Left kidney (tissue), 2 donors: ENCODE results near the gene IL4I1. TPM values are rescaled to one million over a fixed set of nuclear protein-coding genes. Genes with fewer than 3 reads are reported as not detected.

Experiments
- DNase-seq: peaks from one replicate; pipeline ENCODE4 v3.0.0-alpha.2; 2013
- polyA plus RNA-seq: library from polyadenylated mRNA; unstranded; fragments of 120-200 nt; gene quantifications from one replicate; pipeline ENCODE4 v1.2.1, GENCODE V29; 2013; ENCODE audit not compliant: insufficient read length

IL4I1 gene
- polyA plus RNA-seq, 1 donor, result 2.7 TPM

GRCh38 chr19:49879243-49879963 lies 17.3 kb downstream of the IL4I1 start:
- DNase-seq, result no peak

- DNase-seq, result no peak
Measured at GRCh38 chr19:49878744-49879070, 18.0 kb downstream of the IL4I1 start.

- DNase-seq, result peak; percentile 98
Measured at GRCh38 chr19:49877879-49878743, 18.6 kb downstream of the IL4I1 start.

GRCh38 chr19:49877020-49877878 lies 19.4 kb downstream of the IL4I1 start, which contains the start of the genes AKT1S1 and TBC1D17:
AKT1S1 (minus strand) TSS chr19:49877355; CDS start chr19:49873295, 4,060 bp downstream.
TBC1D17 (plus strand) TSS chr19:49877702; CDS start chr19:49877724, 22 bp downstream.
- DNase-seq, result peak; percentile 100

- peak; percentile 98 for DNase-seq
Measured at GRCh38 chr19:49876422-49877019, 20.2 kb downstream of the IL4I1 start.

- DNase-seq, result no peak
Measured at GRCh38 chr19:49875857-49876421, 20.7 kb downstream of the IL4I1 start.

- DNase-seq, result no peak
Measured at GRCh38 chr19:49875177-49875576, 21.5 kb downstream of the IL4I1 start.

- no peak for DNase-seq
Measured at GRCh38 chr19:49874503-49875157, 22.1 kb downstream of the IL4I1 start.

GRCh38 chr19:49873834-49874233 lies 22.9 kb downstream of the IL4I1 start:
- no peak for DNase-seq

- DNase-seq, result no peak
Measured at GRCh38 chr19:49873129-49873521, 23.6 kb downstream of the IL4I1 start.

- no peak for DNase-seq
Measured at GRCh38 chr19:49872245-49873128, 24.2 kb downstream of the IL4I1 start.

- no peak for DNase-seq
Measured at GRCh38 chr19:49871349-49871985, 25.2 kb downstream of the IL4I1 start.

GRCh38 chr19:49870309-49870901 lies 26.3 kb downstream of the IL4I1 start:
- no peak for DNase-seq

GRCh38 chr19:49869484-49870308 lies 27.0 kb downstream of the IL4I1 start:
- peak; percentile 99 for DNase-seq

GRCh38 chr19:49869009-49869483 lies 27.6 kb downstream of the IL4I1 start:
- DNase-seq, result no peak

- peak; percentile 91 for DNase-seq
Measured at GRCh38 chr19:49866933-49867782, 29.5 kb downstream of the IL4I1 start, which contains the start of gene PNKP. PNKP (minus strand) TSS chr19:49867576; CDS start chr19:49867204, 372 bp downstream.

- no peak for DNase-seq
Measured at GRCh38 chr19:49864890-49865289, 31.8 kb downstream of the IL4I1 start.
